ENCODE data around the gene COL27A1.

Gene COL27A1

DNA sequence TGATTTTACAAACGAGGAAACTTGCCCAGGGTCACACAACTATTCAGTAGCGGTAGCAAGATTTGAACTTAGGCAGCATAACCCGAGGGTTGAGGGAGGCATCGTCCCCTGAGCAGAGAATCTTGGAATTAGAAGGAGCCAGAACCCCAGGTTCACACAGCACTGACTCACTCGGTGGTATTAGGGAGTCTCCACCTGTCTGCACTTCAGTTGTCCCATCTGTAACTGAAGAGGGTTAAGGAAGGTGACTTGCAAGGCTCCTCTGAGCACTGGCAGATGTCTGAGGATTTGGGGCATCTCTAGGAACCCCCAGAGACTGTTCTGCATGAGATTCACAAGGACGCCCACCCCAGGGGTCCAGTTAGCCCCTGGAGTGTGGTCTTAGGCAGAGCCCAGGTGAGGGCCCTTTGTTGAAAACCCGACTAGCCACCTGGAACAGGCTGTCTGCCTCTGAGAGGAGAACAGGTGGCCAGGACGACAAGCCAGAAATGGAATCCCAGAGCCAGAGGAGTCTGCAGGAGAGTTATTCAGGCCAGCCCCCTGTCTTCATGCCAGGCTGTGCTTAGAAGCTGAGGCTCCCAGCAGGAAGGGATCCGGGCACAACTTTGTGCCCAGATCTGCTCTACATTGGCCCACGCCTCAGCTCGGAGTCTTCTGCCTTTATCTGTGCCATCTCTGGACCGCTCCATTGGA lies 117.5 kb downstream of the COL27A1 start:
- TF ChIP-seq, protein P1, sequence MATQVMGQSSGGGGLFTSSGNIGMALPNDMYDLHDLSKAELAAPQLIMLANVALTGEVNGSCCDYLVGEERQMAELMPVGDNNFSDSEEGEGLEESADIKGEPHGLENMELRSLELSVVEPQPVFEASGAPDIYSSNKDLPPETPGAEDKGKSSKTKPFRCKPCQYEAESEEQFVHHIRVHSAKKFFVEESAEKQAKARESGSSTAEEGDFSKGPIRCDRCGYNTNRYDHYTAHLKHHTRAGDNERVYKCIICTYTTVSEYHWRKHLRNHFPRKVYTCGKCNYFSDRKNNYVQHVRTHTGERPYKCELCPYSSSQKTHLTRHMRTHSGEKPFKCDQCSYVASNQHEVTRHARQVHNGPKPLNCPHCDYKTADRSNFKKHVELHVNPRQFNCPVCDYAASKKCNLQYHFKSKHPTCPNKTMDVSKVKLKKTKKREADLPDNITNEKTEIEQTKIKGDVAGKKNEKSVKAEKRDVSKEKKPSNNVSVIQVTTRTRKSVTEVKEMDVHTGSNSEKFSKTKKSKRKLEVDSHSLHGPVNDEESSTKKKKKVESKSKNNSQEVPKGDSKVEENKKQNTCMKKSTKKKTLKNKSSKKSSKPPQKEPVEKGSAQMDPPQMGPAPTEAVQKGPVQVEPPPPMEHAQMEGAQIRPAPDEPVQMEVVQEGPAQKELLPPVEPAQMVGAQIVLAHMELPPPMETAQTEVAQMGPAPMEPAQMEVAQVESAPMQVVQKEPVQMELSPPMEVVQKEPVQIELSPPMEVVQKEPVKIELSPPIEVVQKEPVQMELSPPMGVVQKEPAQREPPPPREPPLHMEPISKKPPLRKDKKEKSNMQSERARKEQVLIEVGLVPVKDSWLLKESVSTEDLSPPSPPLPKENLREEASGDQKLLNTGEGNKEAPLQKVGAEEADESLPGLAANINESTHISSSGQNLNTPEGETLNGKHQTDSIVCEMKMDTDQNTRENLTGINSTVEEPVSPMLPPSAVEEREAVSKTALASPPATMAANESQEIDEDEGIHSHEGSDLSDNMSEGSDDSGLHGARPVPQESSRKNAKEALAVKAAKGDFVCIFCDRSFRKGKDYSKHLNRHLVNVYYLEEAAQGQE (IDR thresholded peaks at IDR 0.05; ENCODE audit: insufficient read depth in 1 of 2, low read depth in 2 of 2, low read length in 2 of 2): no peak
- TF ChIP-seq SIN3A (IDR thresholded peaks at IDR 0.05; ENCODE audit: borderline replicate concordance, insufficient read depth, low read length) (no peak), TAF1 (IDR thresholded peaks at IDR 0.05; ENCODE audit: borderline replicate concordance, insufficient read depth, low read length) (no peak), FOXP2 (optimal IDR thresholded peaks at IDR 0.05; ENCODE audit: borderline replicate concordance, extremely low read depth, extremely low read length, insufficient read depth) (no peak), POLR2AphosphoS5 (IDR thresholded peaks at IDR 0.05; ENCODE audit: low read depth, low read length) (no peak)

DNA sequence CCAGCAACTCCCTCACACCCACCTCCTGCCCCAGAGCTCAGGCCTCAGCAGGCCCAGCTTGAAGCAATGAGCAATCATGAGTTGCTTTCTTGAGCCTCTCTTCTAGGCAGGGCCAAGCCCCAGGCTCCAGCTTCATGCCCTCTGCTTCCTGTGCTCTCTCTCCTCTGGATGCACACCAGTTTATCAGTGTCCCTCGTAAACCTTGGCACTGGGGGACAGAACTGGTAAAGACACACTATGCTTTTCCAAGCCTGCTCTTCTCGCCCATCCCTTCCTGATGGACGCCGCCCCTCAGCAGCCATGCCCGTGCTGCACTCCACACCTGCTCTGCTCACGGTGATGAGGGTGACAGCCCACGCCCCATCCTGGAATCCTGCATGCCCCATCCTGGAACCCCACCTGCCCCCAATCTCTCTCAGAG lies 118.1 kb downstream of the COL27A1 start:
- TF ChIP-seq TAF1 (IDR thresholded peaks at IDR 0.05; ENCODE audit: borderline replicate concordance, insufficient read depth, low read length): no peak
- TF ChIP-seq, protein P1 (IDR thresholded peaks at IDR 0.05; ENCODE audit: insufficient read depth in 1 of 2, low read depth in 2 of 2, low read length in 2 of 2): no peak
- no peak for TF ChIP-seq POLR2AphosphoS5 (IDR thresholded peaks at IDR 0.05; ENCODE audit: low read depth, low read length)
- no peak for TF ChIP-seq FOXP2 (optimal IDR thresholded peaks at IDR 0.05; ENCODE audit: borderline replicate concordance, extremely low read depth, extremely low read length, insufficient read depth)
- TF ChIP-seq SIN3A (IDR thresholded peaks at IDR 0.05; ENCODE audit: borderline replicate concordance, insufficient read depth, low read length): no peak

DNA sequence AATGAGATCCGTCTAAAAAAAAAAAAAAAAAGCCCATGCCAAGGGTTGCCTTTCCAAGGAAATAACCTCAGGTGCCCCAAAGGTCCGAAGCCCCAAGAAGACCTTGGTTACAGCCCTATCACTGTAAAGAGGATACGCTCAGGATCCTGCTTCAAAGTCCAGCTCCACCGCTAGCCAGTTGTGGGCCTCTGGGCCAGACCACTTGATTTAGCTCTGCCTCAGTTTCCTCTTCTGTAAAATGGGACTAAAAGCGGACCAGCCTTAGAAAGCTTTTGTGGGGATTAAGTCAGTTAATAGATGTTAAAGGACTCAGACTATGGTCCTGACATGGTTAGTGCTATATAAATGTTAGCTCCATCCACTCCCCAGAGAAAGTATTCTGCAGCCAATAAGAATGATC lies 118.9 kb downstream of the COL27A1 start:
- TF ChIP-seq FOXP2 (optimal IDR thresholded peaks at IDR 0.05; ENCODE audit: borderline replicate concordance, extremely low read depth, extremely low read length, insufficient read depth) (no peak), TAF1 (IDR thresholded peaks at IDR 0.05; ENCODE audit: borderline replicate concordance, insufficient read depth, low read length) (no peak), SIN3A (IDR thresholded peaks at IDR 0.05; ENCODE audit: borderline replicate concordance, insufficient read depth, low read length) (no peak), POLR2AphosphoS5 (IDR thresholded peaks at IDR 0.05; ENCODE audit: low read depth, low read length) (no peak)
- TF ChIP-seq, protein P1 (IDR thresholded peaks at IDR 0.05; ENCODE audit: insufficient read depth in 1 of 2, low read depth in 2 of 2, low read length in 2 of 2): no peak

DNA sequence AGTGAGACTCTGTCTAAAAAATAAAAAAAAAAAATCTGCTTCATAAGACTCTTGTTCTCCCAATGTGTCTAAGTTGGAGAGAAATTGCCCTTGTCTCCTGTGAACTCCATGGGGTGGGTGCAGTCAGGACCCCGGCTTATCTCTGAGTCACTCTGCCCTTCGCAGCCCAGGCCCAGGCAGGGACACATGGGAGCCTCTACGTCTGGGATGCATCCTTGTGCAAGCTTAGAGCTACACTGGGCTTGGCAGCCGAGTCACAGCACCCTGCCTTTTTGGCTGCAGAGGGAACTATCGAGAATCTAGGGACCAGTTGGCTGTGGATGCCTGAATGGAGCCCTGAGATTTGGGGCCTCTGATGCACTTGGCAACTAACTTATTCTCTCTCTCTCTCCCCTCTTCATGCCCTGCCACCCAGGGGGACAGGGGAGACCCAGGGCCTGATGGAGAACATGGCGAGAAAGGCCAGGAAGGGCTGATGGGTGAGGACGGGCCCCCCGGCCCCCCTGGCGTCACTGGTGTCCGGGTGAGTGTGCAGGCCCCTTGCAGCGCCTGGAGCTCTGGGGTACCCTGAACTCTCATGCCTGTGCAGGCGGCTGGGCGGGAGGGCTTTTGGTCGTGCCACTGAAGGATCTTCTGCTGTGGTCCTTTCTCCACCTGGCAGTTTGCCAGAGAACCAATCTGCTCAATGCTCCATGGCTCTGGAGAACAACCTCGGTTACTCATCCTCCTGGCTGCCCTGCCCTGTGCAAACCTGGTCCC lies 120.1 kb downstream of the COL27A1 start:
- TF ChIP-seq, protein P1 (IDR thresholded peaks at IDR 0.05; ENCODE audit: insufficient read depth in 1 of 2, low read depth in 2 of 2, low read length in 2 of 2): no peak
- TF ChIP-seq FOXP2 (optimal IDR thresholded peaks at IDR 0.05; ENCODE audit: borderline replicate concordance, extremely low read depth, extremely low read length, insufficient read depth) (no peak), POLR2AphosphoS5 (IDR thresholded peaks at IDR 0.05; ENCODE audit: low read depth, low read length) (no peak), TAF1 (IDR thresholded peaks at IDR 0.05; ENCODE audit: borderline replicate concordance, insufficient read depth, low read length) (no peak), SIN3A (IDR thresholded peaks at IDR 0.05; ENCODE audit: borderline replicate concordance, insufficient read depth, low read length) (no peak)
